ENCODE measurements around the gene AQP3. TPM values are rescaled to one million over a fixed set of nuclear protein-coding genes. Genes with fewer than 3 reads are reported as not detected.

The AQP3 gene
- total RNA-seq, 4 donors from 2014 or later, result 4.2 to 12.7 (median 6.8) TPM

GRCh38 chr9:33437205-33437604 lies 10.2 kb downstream of the AQP3 start:
- TF ChIP-seq EP300 (IDR thresholded peaks at IDR 0.05) (no peak), CTCF (IDR thresholded peaks at IDR 0.05) (no peak), POLR2AphosphoS5 (IDR thresholded peaks at IDR 0.05) (no peak), POLR2A (IDR thresholded peaks at IDR 0.05; ENCODE audit: low read depth) (no peak)
- no peak for DNase-seq (ENCODE audit: extremely low spot score)
- no peak overlapping the region for H3K27ac ChIP-seq (replicated peaks in 1 of 4)
- peaks cover 0 to 5% (median under 1%) of the 10 kb centered on the region in 4 donors for H3K36me3 ChIP-seq
- intact Hi-C loops (cut with DNase I), result no loop called here
- peaks cover 0 to 16% (median 9%) of the 10 kb centered on the region in 4 donors for H3K4me1 ChIP-seq
- H3K27me3 ChIP-seq, result peaks cover 0 to 16% (median 0%) of the 10 kb centered on the region in 4 donors
- no peaks in the 10 kb centered on the region for H3K9me3 ChIP-seq
- WGBS, result 53% methylated on average over 2 of the region's 2 CpGs
- H3K4me3 ChIP-seq, result no peak overlapping the region

GRCh38 chr9:33436445-33436844 lies 10.9 kb downstream of the AQP3 start:
- H3K27ac ChIP-seq (replicated peaks in 1 of 4), result no peak overlapping the region
- DNase-seq (ENCODE audit: extremely low spot score), result no peak
- no peaks in the 10 kb centered on the region for H3K9me3 ChIP-seq
- H3K4me3 ChIP-seq, result no peak overlapping the region
- peaks cover 0 to 16% (median 10%) of the 10 kb centered on the region in 4 donors for H3K4me1 ChIP-seq
- intact Hi-C loops (cut with DNase I), result no loop called here
- no peaks in the 10 kb centered on the region for H3K36me3 ChIP-seq
- TF ChIP-seq EP300 (IDR thresholded peaks at IDR 0.05) (no peak), CTCF (IDR thresholded peaks at IDR 0.05) (no peak)
- H3K27me3 ChIP-seq, result peaks cover 0 to 16% (median 0%) of the 10 kb centered on the region in 4 donors
- WGBS, result no CpG with 5 or more reads among the region's 8 CpGs

- no peaks in the 10 kb centered on the region for H3K9me3 ChIP-seq
- 85% methylated on average over 8 of the region's 8 CpGs for WGBS
- DNase-seq (ENCODE audit: extremely low spot score), result no peak
- H3K36me3 ChIP-seq, result no peaks in the 10 kb centered on the region
- H3K4me3 ChIP-seq, result no peak overlapping the region
- H3K27ac ChIP-seq (replicated peaks in 1 of 4), result no peak overlapping the region
- peaks cover 0 to 20% (median 13%) of the 10 kb centered on the region in 4 donors for H3K4me1 ChIP-seq
- peaks cover 0 to 16% (median 0%) of the 10 kb centered on the region in 4 donors for H3K27me3 ChIP-seq
- TF ChIP-seq POLR2AphosphoS5 (IDR thresholded peaks at IDR 0.05) (no peak), CTCF (IDR thresholded peaks at IDR 0.05) (no peak), EP300 (IDR thresholded peaks at IDR 0.05) (no peak), POLR2A (IDR thresholded peaks at IDR 0.05; ENCODE audit: low read depth) (no peak)
- intact Hi-C loops (cut with DNase I), result no loop called here
Observed at GRCh38 chr9:33435821-33436277, 11.5 kb downstream of the AQP3 start.

- Histone ChIP-seq H3K36me3 (no peaks in the 10 kb centered on the region), H3K27me3 (peaks cover 0 to 16% (median 0%) of the 10 kb centered on the region in 4 donors), H3K27ac (replicated peaks in 1 of 4) (no peak overlapping the region), H3K9me3 (no peaks in the 10 kb centered on the region), H3K4me3 (no peak overlapping the region), H3K4me1 (peaks cover 0 to 18% (median 13%) of the 10 kb centered on the region in 4 donors)
- no peak for DNase-seq (ENCODE audit: extremely low spot score)
- intact Hi-C loops (cut with DNase I), result no loop called here
- no peak for TF ChIP-seq POLR2A (IDR thresholded peaks at IDR 0.05; ENCODE audit: low read depth)
- TF ChIP-seq POLR2AphosphoS5 (IDR thresholded peaks at IDR 0.05), result no peak
- no peak for TF ChIP-seq CTCF (IDR thresholded peaks at IDR 0.05)
- TF ChIP-seq EP300 (IDR thresholded peaks at IDR 0.05), result no peak
- 82% methylated on average over 4 of the region's 16 CpGs for WGBS
Observed at GRCh38 chr9:33434317-33435105, 12.9 kb downstream of the AQP3 start.

Data from esophagus muscularis mucosa (tissue), 4 donors.